AG08395 (cell line): ENCODE results near the gene PDE2A.

Experiments
- DNase-seq: peaks from one replicate; pipeline ENCODE4 v3.0.0; 2012; ENCODE audit warnings: mixed read lengths, low spot score

Gene PDE2A

DNA sequence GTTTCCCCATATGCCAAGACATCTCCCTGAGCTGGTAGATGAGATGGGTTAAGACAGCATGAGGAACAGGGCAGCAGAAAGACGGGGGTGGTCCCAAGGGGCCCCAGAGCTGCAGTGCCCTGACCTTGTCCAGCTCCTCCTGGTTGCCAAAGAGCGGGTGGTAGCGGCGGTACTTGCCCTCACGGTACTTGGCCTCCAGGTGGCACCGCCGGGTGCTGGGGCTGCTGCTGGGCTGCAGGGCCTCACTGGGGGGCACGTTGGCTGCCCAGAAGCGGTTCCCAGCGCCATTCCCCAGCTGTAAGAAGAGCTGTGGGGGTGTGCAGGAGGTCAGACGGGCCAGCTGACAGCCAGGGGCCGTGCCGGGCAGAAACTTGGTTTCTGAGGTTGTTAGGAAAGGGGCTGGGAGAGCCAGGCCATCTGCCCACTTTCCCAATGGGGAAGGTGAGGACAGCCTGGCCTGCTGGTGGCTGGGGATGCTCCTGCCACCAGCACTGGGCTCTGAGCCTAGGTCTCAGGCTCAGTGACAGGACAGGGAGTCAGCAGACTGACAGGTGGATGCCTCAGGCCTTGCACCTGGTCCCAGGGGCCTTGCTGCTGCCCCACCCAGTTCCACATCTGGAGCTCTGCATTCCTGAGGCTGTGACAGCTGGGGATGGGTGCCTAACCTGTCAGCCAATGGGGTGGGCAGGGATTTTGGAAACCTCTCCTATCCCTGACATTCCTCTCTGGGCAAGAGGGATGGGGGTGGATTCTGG is 30.0 kb upstream of the PDE2A start:
- no peak for DNase-seq

DNA sequence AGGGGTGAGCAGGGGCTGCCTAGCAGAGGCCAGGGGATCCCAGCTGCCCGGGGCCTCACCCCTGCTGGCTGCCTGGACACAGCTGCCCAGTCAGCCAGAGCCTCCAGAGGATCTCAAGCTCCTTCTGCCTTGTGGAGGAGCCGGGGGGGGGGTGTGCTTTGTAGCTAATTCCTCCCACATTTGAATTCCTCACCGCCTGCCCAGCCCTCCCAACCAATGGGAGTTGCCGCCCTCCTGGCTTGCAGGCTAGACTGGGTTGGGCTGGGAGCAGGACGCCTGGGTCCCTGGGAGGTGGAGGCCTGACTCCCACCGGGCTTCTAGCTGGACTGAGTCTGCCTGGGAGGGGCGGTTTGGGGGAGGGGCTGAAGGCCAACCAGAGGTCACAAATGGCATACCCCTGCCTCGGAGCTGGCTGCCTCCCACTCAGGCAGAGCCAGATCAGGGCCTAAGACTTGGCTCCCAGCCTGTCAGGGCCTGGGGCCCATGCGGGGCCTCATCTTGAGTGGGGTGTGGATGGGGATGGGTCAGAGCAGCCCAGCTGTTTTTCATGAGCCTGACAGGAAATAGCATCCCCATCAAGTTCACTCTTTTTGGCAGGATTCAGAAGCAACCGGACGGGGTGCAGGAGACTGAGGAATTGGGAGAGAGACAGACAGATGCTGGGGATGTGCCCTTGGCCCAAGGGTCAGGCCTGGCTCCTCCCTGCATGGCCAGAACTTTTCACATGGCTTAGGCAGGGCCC is 29.2 kb upstream of the PDE2A start:
- DNase-seq = peak; percentile 95

DNA sequence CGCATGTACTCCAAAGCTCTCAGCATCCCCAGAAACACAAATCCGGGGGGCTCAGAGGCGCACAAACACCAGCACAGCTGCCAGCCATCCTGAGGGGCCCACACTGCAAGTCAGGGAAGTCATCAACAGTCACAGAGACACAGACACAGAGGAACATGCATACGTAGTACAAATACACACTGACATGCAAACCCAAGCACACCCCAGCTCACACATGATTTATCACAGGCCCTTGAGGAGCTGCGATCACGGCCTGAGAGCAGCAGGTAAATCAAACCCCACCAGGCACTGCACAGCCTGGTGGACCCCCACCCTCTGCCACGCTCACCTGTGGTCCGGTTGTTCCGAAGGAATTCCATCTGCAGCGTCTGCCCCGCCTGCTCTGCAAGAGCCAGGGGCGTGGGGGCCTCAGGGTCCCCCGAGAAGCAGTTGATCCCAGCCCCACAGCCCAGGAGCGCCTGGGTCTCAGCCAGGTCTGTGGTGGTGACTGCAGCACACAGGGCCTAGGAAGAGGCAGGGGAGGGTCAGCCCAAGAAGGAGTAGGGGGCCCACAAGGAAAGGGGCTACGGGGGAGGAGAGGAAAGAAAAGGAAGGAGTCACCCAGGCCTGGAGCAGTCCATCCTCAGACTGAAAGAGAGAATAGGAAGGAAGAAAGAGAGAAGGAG is 28.5 kb upstream of the PDE2A start:
- no peak for DNase-seq

DNA sequence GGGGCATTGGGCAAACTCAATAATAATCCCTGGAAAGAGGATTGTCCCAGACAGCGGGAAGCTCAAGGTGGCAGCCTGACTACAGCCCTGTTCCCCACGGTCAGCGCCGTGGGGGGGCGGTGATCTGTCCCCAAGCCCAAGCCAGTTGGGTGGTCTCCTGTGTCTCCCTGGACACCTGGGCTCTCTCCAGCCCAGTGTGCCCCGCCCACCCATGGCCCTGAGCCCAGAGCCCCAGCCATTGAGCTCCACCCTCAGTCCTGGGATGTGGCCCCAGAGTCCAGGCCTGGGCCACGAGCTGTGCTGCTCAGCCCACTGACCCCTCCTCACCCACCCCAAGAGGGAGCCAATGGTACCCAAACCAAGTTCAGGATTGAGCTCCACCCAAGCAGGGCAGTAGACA is 27.9 kb upstream of the PDE2A start:
- DNase-seq = no peak

DNA sequence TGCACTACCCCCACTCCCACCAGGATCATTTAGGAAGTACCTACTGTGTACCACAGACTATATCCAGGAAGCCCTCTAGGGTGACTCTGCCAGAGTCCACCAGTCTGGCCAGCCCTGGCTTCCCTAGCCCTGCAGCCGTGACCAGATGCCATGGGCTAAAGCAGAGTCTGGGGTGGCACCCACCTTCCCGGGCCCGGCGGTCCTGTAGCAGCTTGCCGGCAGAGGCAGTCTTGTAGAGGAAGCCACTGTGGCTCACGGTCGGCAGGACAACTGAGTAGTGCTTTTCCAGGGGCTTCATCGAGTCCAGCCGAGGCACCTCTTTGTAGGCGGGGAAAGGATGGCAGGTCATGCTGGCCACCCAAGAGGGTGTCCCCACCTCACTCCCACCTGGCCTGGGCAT is 27.2 kb upstream of the PDE2A start:
- no peak for DNase-seq

DNA sequence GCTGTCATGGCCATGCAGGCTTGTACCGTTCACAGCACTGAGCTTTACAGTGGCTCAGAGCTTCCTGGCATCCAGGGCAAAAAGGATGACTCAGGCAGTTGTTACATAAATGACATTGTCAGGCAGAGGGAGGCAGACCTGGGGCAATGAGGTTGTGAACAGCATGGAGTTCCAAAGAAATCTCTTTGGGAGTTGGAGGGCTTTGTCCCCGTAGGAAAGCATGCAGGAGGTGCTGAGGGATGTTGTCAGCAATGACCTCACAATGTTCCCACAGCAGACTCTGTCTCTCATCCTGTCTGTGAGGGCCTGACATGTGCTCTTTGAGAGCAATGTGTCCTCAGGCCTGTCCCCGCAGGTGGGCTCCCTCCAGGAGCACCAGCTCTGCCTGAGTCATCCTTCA is 25.9 kb upstream of the PDE2A start:
- peak; percentile 85 for DNase-seq

DNA sequence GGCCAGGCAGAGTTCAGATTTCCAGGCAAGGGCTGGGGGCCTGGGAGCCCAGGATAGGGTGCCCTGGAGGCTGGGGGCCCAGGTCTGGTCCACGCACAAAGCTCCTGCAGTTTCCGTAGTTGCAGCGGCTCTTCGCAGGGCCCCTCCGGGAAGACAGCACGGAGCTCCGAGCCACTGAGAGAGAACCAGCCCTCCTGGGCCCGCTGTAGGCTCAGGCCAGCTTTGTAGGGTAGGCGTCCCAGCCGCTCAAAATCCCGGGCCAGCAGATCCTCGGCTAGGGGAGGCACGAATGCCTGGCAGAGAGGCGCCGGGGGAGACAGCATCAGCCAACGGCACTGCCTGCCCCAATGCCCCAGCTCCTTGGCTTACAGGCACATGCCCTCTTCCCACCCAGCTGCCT is 23.6 kb upstream of the PDE2A start:
- no peak for DNase-seq

DNA sequence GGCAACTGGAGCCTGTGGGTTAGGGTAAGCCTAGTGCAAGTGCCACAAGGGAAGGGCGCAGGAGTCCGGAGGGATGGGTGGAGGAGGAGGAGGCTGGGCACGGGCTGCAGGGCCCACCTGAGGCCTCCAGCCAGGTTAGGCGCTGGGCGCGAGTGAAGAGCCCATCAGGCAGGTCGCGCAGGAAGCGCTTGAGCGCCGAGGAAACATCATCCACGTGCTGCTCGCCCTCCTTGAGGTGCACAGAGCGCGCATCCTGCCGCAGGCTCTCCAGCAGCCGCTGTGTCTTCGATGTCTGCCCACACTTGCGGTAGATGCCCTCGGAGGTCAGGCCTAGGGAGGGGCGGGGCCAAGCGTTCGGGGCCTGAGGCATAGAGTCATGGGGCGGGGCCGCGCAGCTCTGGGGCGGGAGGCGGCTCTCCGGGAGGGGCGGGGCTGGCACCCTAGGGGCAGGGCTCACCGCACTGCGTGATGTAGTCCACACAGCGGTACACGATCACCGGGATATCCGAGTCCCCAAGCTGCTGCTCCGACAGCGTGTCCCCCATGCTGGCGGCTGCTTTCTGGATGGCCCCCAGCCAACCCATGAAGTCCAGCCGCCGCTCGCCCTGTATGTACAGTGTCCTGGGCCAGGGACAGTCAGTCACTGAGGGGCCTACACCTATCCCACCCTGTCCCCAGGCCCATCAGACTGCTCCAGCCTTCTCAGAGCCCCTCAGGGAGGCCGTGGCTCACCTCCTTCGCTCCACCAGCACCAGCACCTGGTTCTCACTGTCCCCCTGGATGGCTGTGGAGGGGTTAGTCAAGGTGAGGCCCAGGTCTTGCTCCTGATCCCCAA is 22.9 kb upstream of the PDE2A start:
- peak; percentile 91 for DNase-seq

DNA sequence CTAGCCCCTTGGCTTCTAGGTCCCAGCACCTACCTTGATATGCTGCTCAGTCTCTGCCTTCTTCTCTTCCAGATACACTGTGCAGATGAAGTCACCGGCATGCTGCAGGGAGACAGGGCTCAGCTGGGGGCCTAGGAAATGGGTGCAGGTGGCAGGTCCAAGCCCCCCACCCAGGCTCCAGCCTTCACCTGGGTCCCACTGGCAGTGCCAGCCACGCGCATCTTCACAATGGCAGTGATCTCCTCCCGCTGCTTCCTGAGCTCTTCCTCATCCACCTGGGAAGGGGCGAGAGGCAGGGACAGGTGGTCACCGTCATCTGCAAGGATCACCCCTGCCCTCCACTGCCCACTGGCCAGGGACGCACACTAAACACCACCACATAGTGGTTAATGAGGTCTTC is 21.1 kb upstream of the PDE2A start:
- no peak for DNase-seq

DNA sequence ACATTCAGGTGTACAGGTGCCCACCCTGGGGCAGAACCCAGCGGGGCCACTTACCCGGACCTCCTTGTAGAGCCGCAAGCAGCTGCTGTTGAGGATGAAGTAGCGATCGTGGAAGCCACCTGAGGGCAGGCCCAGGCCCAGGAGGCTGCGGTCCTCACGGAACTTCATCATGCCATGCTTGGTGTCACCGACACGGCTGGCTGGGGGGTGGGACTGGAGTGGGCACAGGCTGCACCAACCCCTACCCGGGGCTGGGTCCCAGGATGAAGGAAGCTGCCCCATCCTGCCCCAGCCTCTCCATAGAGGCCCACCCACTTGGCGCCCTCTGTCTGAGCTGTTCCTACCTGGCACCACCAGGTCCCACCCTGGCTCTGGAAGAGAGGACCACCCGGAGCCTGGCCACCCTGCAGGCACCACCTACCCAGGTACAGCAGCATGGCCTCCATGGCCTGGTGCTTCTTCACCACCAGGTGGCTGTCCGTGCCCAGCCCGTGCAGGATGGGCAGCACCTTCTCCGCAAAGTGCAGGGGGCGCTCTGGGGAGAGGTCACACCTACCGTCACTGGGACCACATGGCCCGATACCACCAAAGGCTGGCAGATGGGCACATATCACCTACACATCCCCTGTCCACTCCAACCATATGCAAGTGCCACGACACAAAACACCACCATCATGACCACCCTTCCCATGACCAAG is 19.2 kb upstream of the PDE2A start:
- DNase-seq = no peak

DNA sequence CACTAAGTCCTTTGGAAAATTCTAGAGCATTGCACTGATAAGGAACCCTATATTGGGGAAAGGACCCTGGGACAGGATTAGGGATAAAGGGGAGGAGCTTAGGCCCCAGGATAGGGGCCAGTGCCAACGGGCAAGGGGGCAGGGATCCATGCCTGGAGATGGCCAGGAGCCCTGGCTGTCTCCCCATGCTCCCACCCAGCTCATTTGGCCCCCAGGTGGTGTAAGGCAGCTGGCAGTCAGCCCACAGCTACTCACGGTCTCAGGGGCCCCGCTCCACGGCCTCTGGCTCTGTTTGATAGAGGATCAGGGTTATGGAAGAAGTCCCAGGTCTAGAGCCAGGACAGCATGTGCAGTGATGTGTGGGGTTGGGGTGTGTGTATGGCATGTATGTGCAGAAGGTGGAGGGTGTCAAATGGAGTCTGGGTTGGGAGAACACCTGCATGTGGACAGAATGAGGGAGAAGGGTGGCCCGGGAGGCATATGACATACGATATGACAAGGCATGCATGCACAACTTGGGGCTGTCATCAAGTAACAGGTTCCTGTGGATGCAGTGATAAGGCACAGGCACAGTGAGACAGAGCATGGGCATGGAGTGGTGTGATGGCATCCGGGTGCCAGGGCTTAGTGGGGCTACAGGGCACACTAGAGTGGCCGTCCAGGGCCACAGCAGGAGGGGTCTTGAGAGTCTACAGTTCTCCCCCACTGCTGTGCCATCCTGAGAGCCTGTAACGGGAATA is 18.4 kb upstream of the PDE2A start:
- no peak for DNase-seq

DNA sequence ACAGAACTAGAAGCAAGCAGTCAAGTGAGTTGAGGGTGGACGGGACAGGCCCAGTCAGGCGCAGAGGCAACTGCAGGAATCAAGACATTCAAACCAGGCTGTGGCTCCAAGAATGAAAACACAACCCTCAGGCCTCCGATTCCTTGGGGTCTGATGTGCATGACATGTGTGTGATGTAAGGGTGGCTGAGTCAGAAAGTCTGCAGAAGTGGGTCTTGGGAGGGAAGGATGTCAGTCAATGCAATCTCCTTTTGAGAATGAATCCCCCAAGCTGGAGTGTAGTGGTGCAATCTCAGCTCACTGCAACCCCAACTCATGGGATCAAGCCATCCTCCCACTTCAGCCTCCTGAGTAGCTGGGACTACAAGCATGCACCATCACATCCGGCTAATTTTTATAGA is 15.9 kb upstream of the PDE2A start:
- no peak for DNase-seq

DNA sequence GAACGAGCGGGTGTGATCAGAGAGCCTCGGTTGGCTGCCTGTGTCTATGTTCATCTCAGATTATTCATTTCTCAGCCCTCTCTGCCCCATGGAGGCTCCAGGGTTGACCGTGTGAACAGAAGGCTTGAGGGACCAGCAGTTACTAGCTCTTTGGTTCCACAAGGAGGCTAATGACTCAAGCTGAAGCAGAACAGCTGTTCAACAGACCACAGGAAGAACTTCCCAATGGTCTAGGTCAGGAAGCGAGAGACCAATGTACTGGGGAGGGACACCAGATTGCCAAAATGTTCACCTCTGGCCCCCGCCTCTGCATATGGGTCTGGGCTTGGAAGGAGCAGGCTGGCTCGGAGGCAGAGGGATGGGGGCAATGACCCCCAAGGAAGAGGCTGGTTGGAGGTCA is 14.7 kb upstream of the PDE2A start:
- no peak for DNase-seq

DNA sequence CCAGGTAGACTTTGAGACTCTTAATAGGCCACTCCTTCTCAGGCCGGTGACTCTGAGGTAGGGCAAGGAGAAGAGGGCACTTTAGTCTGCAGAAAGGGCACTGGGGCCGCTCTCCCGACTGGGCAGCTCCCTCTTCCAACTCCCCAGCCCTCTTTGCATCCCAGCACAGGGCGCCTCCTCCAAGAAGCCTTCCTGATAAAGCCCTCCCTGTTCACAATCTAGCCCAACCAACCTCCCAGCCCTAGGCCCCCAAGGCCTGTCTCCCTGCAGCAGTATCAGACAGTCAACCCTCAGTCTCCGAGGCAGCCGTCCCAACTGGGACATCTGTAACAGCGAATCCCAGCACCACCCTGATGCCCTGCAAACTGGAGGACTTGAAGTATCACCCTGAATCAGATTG is 14.3 kb upstream of the PDE2A start:
- DNase-seq = no peak

DNA sequence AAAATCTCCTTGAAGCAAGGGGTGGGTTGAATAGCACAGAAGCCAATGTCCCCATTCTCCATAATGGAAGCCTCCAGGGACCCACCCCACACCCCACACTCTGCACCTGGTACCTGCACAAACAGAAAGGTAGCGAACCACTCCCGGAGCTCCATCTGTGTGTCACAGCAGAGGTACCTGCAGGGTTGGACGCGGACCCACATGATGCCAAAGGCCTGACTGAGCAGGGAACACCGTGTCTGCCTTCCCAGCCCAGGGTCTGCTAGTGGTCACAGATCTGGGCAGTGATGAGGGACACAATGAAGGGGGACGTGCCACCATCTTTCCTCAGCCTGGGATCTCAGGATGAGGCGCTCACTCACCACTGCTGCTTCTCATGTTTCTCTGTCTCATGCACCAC is 13.1 kb upstream of the PDE2A start:
- DNase-seq = no peak

DNA sequence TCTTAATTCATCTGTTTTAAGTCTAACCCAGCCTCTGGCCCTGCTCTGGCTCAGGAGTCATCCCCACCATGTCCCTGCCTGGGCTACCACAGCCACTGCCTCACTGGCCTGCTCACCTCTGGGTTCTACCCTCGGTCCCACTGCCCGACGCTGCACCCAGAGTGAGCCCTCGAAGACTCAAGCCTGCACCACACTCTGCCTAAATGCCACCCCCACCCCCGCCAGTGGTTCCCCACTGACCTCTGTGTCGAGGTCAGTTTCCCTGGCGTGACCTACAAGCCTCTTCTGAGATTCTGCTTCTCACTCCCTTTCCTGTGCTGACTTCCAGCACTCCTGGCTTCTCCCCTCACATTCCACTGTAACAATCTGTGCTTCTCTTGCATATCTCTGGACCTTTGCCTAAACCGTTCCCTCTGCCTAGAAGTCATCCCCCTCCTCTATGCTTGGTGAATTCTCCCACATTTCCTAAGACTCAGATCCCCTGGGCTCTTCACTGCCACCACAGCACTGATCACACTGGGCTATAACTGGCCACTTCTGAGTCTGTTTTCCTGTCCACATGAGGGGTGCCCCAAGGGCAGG is 12.5 kb upstream of the PDE2A start:
- peak; percentile 56 for DNase-seq

DNA sequence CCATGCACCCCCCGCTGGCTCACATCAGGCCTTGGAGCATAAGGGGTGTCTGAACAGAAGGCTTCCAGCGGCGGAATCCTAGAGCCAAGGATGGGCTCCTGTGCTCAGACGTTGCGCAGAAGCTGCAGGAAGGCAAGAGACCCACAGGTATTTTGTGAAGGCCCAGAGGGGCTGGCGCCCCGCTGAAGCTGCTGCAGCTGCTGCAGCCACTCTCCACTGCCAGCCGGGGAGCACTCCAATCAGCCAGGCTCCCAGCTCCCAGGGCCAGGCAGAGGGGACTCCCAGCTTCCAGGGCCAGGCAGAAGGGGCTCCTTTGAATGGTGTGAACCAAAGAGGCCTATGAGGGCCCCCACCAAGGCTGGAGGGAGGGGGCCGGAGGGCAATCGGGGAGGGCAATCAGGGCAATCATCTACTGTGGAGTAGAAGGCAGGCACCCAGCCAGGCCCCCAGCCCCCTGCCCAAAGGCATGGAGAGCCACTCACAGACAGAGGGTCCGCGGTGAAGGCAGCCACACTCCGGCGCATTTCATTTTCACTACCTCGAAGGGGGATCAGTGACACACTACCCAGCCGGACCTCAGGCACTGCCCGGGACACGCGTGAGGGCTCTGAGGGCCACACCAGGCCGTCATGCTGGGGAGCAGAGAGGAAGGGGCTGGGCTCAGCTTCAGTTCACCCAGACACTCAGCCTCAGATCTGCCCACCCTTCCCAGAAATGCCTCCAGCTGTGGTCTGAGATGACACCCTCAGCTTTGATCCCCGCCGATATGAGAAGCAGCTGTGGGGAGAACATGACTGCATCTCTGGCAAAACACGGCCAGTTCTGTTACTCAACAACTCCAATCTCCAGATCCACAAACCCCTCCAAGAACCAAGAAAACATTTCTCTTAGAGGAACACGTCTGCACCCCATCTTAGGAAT is 11.6 kb upstream of the PDE2A start:
- DNase-seq = peak; percentile 80

DNA sequence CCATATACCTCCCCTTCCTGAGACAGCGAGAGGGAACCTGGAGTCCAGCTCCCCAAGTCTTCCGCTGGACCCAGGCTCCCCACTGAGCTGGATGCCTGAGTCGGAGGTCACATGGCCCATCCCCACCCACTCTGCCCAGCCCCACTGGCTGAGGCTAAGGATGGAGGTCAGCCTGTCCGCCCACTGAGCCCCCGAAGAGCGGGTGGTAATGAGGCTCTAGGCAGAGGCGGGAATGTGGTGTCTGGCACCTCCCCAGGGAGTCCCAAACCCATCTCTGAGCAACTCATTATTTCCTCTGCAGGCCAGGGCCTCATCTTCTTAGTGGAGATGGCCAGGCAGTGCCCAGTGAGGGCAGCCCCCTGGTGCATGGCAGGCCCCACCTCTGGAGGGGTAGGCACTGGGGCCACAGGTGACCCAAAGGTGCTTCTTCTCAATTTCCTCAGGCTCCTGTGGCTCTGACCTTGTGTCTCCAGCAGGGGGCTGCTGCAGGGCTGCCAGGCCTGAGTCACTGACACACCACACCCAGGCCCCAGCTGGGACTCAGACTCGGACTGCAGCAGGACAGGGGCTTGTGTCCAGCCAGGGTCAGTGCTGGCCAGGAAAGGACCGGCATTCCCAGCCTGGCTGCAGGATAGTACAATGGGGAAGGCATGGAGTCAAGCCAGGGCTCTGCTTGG is 10.2 kb upstream of the PDE2A start:
- peak; percentile 91 for DNase-seq

DNA sequence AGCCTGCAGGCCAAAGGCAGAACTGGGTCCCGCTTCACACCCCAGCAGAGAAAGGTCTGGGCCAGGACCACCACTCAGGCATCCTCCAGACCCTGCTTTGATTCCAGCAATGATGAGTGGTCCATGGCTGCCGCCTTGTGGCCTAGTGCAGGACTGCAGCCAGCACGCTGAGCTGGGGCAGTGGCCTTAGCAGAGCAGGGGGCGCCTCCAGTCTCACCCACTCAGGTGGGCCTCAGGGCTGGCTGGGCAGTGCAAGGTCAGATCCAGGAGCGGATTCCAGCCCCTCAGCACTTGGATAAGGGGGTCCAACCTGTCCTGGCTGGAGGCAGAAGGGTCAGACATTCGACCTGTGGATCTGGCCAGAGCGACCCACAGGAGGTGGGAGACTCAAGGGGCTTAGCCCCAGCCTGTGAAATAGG is 9.6 kb upstream of the PDE2A start:
- peak; percentile 74 for DNase-seq
